Measurements from ENCODE around the gene TBC1D13. TPM values are rescaled to one million over a fixed set of nuclear protein-coding genes. Genes with fewer than 3 reads are reported as not detected.
"Not testable (repeated sequence)": the region's sequence is repeated elsewhere in the genome, so short reads cannot be mapped to it uniquely, and the experiment has no call there.

Gene TBC1D13
- total RNA-seq, 1 experiment from 2014 or later: 12.0 TPM

DNA sequence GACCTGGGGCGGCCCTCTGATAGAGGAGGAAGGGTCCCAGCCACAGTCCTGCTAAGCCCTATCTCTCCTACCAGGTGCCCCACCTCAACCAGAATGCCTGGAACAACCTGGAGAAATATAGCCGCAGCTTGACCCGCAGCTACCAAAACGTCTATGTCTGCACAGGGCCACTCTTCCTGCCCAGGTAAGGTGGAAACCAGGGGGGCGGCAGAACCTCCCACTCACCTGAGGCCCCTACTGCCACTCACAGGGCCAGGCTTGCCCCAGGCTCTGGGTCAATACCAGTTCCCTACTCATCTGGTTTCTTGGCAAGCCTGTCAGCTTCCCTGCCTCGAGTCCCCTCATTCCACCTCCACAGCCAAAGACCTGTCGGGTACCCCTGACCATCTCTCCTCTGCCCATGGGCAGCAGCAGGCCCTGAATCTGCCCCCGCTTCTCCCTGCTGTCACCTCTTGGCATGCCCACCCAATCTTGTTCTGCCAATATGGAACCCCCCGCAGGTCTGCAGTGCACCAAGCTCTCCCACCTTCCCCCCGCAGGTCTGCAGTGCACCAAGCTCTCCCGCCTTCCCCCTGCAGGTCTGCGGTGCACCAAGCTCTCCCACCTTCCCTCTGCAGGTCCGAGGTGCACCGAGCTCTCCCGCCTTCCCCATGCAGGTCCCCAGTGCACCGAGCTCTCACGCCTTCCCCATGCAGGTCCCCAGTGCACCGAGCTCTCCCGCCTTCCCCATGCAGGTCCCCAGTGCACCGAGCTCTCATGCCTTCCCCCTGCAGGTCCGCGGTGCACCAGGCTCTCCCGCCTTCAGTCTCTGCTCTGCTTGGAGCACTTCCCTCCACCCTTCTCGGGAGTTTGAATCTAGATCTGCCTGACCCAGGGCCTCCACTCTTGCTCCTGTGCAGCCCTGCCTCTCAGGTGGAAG lies 33.9 kb downstream of the TBC1D13 start:
- DNase-seq (ENCODE audit: low spot score): no peak

DNA sequence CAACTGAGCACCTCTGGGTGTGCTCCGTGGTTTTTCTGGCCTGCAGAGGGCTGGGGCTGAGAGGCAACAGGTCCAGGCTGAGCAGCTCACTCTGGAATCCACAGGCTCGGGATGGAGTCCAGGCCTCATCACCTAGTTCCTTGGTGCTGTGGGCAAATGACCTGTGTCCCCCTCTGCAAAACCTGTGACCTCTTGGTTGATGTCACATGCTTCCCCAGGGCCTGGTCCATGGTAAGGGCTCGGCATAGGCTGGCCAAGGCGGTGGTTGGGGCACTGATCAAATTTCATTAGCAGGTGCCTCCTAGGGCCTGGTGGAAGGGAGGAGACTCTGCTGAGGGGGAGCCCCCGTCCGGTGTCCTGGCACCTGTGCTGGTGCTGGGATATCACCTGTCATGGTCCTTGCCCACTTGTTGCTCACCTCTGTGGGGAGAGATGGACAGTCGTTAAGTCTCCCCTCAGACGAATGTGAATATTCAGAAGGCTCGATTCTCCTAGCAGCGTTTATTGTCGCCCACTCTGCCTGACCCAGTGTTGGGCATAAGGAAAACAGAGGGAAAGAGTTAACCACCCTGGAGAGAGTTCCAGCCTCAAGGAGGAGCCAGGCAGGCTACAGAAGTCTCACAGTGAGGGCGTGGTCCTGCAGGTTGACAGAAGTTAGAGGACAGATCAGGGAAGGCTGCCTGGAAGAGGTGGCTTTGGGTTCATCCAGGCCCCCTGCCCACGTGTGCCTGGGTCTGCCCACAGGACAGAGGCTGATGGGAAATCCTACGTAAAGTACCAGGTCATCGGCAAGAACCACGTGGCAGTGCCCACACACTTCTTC lies 34.7 kb downstream of the TBC1D13 start:
- no peak for DNase-seq (ENCODE audit: low spot score)

DNA sequence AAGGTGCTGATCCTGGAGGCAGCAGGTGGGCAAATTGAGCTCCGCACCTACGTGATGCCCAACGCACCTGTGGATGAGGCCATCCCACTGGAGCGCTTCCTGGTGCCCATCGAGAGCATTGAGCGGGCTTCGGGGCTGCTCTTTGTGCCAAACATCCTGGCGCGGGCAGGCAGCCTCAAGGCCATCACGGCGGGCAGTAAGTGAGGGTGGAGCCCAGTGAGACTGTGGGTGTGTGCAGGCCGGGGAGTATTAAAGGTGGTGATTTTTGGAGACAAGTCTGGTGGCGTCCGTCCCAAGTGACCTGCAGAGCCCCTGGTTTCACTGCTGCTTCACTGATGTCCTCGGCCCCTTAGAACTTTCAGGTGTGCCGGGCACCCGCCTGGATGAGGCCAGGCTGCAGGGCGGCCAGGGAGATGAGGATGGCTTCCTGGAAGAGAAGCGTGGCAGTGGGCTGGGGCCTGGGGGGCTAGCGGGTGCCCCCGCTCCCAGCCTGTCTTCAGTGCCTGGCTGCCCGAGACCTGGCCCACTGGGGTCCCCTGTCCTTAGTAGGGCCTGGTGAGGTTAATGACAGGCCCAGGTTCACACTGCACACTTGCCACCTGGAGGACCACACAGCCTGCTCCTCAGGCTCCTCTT lies 35.5 kb downstream of the TBC1D13 start:
- DNase-seq (ENCODE audit: low spot score): no peak

DNA sequence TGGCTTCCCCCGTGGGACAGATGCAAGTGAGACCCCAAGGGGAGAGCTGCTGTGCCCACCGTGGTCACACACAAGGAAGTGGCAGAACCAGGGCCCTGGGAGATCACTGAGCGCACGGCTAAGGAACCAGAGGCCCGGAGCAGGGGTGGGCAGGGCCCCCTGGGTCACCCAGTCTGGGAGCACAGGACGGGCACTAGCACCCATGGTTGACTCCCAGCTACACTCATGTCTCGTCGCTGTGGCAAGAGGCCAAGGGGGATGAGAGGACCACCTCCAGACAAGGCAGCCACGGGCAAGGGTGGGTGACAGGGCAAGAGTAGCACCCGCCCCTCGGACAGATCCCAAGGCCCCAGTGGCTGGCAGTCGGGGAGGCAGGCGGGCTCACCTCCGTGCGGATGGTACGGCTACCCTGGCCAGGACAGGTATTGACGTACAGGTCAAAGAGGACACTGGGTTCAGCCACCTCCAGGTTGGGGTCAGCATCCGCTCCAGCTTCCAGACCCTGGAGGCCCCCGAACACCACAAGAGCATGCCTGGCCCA lies 36.4 kb downstream of the TBC1D13 start:
- DNase-seq (ENCODE audit: low spot score): no peak

DNA sequence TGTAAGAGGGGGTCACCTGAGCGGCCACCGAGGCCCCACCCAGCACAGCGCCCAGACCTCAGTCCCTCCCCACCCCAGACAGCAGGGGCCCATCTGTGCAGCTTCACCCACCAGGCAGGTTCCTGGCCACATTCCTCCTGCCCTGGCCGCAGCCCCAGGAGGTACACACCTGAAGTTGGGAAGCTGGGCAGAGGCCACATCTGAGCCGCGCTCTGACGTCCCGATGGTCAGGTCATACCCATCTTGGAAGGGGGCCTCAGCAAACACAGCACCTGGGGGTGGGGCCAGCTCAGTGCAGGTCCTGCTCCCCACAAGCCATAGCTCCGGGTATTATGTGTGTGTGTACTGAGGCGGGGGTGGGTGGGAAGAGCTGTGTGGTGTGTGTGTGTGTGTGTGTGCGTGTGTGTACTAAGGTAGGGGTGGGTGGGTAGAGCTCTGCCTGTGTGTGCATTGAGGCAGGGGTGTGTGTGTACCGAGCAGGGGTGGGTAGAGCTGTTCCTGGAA lies 36.9 kb downstream of the TBC1D13 start:
- DNase-seq (ENCODE audit: low spot score): no peak

DNA sequence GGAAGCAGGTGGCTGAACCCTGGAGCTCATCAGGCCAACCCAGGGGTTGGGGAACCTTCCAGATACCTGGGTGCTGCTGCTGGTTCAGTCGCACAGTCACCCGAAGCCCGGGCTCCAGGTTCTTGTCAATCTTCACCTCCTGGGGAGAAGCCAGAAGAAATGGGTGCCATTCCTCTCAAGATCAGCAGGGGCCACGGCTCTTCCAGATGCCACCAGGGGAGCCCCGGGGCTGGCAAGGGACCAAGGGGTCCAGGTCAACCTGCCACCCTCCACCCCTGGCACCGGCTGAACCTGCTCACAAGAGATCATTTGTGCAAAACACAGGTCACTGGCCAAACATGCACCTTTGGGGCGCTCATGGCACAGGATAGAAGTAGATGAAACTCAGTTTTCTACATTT lies 37.9 kb downstream of the TBC1D13 start:
- DNase-seq (ENCODE audit: low spot score): no peak

DNA sequence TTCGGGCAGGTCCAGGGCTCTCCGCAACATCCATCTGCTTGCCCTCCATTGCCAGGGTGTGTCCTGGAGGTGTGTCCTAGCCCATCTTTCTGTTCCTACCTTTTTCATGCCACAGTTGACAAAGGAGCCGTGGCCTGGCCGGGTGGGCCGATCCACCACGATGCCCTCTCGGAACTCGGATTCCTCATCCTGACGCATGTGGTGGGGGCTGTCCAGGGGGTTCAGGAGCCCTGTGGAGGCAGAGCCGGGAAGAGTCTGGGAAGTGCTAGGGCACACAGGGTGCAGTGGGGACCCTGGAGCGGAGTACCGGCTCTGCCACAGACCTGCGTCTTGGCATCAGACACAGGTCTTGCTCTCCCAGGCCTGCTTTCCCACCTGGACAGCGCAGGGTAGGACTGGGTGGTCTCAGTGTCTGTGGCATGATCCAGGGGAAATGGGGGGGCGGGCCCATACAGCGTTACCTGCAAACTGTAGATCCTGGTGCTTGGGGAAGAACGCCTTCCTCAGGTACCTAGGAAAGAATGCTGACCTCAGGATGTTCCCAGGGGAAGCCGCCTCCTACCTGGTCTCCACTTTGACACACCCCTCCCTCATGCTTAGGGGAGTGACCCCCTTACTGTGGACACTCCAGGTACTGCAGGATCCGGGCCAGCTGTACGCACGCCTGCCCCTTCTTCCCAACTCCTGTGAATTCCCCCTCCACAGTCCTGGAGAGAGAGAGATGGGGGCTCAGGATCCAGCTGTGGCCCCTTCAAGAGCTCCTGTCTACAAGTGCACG lies 39.1 kb downstream of the TBC1D13 start:
- no peak for DNase-seq (ENCODE audit: low spot score)

DNA sequence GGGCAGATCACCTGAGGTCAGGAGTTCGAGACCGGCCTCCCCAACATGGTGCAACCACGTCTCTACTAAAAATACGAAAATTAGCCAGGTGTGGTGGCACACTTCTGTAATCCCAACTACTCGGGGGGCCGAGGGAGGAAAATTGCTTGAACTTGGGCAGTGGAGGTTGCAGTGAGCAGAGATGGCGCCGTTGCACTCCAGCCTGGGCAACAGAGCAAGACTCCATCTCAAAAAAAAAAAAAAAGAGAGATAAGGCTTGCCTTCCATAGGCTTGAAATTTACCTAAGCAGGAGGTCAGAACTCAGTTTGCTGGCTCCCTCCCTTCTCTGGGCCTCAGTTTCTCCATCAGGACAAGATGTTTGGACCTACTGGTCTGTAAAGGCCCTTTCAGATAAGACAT lies 41.2 kb downstream of the TBC1D13 start:
- DNase-seq (ENCODE audit: low spot score): no peak

DNA sequence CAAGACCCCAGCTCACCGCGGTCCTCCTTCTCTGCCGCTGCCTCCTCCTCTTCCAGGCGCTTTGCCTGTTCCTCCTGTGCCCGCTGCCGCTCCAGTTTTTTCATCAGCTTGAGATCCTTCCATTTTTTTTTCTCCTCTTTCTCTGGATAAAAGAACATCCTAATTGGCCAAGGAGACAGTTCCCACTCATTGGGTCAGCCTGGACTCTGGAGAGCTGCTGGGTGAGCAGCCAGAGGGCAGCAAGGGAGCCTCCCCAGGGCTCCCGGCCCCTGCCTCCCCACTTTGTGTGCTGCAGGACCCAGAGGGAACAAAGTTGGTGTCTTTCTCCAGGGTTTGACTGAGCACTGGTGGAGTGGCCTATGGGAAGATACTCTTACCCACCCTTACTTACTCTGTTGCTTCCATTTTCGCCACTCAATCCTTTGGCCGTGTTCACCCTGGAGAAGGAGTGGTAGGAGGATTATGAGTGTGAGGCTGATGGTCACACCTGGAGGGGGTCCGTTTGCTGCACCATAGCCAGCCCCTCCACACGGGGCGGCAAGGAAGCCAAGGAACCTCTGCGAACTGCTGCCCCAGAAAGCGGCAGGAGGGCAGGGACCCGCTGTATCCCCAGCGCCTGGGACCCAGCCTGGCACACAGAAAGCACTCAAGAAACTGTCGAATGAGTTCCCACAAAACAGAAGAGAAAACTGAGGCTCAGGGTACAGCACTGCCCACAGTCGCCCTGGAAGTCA lies 41.8 kb downstream of the TBC1D13 start:
- no peak for DNase-seq (ENCODE audit: low spot score)

DNA sequence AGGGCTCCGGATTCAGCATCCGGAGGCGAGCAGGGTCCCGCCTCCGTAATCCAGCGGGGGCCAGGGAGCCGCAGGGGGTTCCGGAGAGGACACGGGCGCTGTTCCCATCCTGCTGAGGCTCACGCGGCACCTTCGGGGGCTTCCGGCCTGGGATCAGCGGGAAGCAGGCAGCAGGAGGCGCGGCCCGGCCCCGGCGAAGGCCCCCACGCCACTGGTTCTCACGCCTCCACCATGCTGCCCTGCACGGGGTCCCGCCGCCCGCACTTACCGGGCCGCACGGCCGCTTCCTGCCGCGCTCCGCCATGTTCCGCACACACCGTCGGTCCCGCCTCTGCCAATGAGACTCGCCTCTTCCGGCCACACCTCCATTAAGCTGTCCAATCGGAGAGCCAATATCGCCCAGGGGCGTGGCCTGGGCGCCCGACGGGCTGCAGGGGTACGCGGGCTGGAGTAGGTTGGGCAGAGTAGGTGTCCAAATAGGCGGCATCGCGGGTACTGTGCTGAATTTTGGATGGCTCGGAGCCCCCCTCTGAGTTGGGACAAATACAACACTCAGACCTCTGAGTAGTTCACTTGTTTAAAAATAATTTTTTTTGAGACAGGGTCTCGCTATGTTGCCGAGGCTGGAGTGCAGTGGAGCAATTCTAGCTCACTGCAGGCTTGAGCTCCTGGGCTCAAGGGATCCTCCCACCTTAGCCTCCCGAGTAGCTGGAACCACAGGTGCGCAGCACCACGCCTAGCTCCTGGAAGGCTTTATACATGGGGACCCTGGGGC lies 42.6 kb downstream of the TBC1D13 start, which contains the start of gene SPOUT1:
TSS of gene SPOUT1 (minus strand) at position 318 of the 775 bp plus-strand sequence. CDS start at position 304, 14 bp downstream.
- DNase-seq (ENCODE audit: low spot score): peak; percentile 87

DNA sequence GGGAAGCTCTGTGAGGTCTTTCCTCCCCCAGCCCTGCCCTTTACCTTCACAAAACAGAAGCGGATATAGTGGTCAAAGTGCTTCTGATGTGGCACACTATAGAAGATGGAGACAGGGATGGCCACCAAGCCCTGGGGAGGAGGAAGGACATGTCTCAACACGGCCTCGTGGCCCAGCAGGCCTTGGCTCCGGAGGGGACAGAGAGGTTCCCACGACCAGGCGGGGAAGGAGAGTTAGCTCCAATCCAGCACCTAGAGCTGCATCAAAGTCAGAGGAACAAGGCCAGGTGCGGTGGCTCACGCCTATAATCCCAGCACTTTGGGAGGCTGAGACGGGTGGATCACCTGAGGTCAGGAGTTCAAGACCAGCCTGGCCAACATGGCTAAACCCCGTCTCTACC lies 46.6 kb downstream of the TBC1D13 start:
- DNase-seq (ENCODE audit: low spot score): no peak

DNA sequence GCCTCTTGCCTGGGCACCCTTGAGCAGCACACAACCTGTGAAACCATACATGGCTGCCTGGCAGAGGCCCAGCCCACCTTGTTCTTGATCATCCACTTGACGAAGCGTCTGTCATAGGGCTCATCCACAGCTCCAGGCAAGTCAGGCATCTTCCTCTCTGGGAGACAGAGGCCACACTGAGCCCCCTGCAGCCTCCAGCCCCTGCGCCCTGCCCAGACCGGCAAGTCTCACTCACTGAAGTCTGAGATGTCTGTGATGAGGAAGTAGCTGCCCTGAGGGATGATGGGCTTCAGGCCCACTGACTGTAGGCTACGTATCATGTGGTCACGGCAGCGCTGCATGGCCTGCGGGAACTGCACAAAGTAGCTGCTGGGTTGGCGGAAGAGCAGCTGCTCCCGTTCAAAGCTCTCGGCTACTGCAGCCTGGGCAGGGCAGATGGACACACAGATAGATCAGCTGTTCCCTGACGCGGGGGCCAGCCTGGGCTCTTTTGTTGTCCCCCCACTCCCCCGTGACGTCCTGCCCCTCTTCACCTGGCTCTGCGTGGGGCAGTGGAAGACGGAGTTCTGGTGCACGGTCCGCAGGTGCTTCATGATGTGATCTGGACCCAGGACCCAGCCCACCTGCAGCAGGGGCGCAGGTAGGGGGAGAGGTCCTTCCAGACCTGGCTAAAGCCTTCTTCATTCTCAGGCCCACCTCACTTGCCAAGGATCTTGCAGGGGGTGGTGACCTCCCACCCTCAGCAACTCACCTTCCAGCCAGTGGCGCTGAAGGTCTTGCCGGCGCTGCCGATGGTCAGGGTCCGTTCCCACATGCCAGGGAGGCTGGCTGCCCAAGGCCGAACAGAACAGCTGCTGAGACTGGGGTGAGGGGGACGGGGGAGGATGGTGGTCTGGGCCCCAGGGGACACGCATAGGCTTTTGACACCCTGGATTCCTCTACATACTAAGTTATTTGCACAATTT lies 48.5 kb downstream of the TBC1D13 start:
- DNase-seq (ENCODE audit: low spot score): no peak

DNA sequence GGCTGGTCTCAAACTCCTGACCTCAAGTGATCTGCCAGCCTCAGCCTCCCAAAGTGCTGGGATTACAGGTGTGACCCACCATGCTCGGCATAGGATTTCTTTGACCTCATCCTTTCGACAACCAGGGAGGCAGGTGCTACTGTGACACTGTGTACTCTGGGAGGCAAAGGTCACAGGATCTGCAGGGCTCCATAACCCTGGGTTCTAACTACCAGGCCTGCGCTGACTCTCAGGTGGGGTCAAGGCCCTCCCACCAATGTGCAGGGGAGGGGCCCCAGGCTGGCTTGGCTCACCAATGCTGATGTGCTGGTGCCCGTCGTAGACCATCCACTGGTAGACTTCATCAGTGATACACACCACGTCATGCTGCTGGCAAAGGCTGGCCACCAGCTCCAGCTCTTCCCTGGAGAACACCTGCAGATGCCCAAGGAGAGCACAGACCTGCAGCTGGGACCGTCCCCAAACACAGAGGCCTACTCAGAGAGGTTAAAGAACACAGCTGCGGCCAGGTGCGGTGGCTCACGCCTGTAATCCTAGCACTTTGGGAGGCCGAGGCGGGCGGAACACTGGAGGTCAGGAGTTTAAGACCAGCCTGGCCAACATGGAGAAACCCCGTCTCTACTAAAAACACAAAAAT lies 49.6 kb downstream of the TBC1D13 start:
- no peak for DNase-seq (ENCODE audit: low spot score)

DNA sequence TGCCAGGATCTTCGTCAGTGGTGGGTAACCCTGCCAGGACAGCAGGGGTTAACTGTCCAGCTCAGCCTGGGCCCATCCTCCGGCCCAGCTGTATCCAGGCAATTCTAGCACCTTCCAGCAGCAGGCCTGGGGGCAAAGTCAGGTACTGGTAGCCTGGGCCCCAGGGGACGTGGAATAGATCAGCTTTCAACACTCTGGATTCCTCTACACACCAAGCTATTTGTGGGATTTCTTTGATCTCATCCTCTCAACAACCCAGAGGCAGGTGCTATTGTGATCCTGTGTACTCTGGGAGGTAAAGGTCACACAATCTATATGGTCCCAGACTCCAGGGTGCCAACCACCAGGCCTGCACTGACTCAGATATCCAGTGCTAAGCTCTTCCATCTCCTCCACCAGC lies 51.3 kb downstream of the TBC1D13 start:
- DNase-seq (ENCODE audit: low spot score): no peak

DNA sequence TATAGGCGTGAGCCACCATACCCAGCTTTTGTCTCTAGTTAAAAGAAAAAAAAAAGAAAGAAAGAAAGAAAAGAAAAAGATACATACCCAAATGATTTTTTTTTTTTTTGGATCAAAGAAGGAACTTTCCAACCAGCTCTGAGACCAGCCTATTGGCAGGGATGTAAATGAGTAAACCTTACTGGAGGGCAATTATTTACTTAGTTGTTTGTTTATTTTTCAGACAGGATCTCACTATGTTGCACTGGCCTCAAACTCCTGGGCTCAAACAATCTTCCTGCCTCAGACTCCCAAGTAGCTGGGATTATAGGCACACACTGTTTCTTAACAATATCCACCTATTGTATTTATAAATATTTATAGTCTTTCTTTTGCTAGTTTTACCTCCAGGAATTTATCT lies 53.5 kb downstream of the TBC1D13 start:
- DNase-seq (ENCODE audit: low spot score): no peak

DNA sequence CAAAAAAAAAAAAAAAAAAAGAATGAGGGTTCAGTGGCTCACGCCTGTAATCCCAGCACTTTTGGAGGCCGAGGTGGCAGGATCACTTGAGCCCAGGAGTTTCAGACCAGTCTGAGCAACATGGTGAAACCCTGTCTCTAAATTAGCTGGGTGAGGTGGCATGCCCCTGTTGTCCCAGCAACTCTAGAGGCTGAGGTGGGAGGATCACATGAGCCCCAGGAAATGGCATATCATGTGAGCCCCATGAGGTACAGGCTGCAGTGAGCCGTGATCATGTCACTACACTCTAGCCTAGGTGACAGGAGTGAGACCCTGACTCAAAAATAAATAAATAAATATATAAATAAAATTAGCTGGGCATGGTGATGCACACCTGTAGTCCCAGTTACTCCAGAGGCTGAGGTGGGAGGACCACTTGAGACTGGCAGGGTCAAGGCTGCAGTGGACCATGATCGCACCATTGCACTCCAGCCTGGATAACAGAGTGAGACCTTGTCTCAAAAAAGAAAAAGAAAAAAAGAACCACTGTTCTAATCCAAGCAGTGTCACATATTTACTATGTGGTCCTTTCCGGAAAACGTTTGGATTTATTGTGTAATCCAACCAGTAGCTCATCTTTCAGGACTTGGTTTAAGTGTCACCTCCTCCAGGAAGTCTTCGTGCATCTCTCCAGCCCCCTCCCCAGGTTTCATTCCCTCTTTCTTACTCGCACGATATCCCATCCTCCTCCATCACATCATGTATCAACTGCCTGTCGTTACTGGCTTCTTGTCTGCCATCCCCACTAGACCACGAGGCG lies 54.8 kb downstream of the TBC1D13 start:
- DNase-seq (ENCODE audit: low spot score): no peak

DNA sequence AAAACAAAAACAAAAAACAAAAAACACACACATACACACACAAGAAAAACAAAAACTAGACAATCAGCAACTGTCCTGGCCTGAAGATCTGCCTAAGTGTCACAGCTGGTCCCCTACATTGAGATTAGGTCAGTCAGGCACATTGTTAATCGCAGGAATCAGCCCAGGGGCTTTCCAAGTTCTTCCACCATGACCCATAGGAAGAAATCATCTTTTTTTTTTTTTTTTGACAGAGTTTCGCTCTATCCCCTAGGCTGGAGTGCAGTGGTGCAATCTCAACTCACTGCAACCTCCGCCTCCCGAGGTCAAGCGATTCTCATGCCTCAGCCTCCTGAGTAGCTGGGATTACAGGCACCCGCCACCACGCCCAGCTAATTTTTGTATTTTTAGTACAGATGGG lies 56.1 kb downstream of the TBC1D13 start:
- DNase-seq (ENCODE audit: low spot score): not testable (repeated sequence)
